Gastrocnemius medialis (tissue), 4 donors: ENCODE results near the gene TBKBP1. TPM values are rescaled to one million over a fixed set of nuclear protein-coding genes. Genes with fewer than 3 reads are reported as not detected.

Experiments used
- ATAC-seq, 2 donors: fragments of 150-250 bp; one replicate each; pipeline ENCODE4 v1.9.1; 2016
- DNase-seq, 2 donors: peaks; one replicate each; pipeline ENCODE4 v3.0.0-alpha.2; 2019
- H3K27ac ChIP-seq, 4 donors: fragments of 200-600 bp; sonication (generic); 1 replicate in 1 of 4; 2 replicates in 3 of 4; pipeline ENCODE4 v1.5.1; 2016 to 2018; ENCODE audit warnings: mild to moderate bottlenecking in 2 of 4, moderate library complexity in 1 of 4
- H3K27me3 ChIP-seq, 3 donors: fragments of 200-600 bp; sonication (generic) in 2 of 3; 1 replicate in 1 of 3; 2 replicates in 2 of 3; pipeline versions ENCODE4 v1.5.1 to v1.6.0; 2016 to 2019; ENCODE audit warnings: mild to moderate bottlenecking in 1 of 3, moderate library complexity in 1 of 3
- H3K36me3 ChIP-seq, 2 donors: fragments of 200-600 bp; sonication (generic) in 1 of 2; one replicate each; pipeline ENCODE4 v1.5.1; 2017 to 2018
- H3K4me1 ChIP-seq, 2 donors: fragments of 200-600 bp; sonication (generic) in 1 of 2; one replicate each; pipeline ENCODE4 v1.5.1; 2016 to 2017; ENCODE audit warnings: mild to moderate bottlenecking in 2 of 2
- H3K4me3 ChIP-seq, 4 donors: fragments of 200-600 bp; sonication (generic) in 3 of 4; 1 replicate in 1 of 4; 2 replicates in 3 of 4; pipeline ENCODE4 v1.5.1; 2016 to 2019; ENCODE audit warnings: mild to moderate bottlenecking in 2 of 4
- H3K9me3 ChIP-seq, 3 donors: fragments of 200-600 bp; sonication (generic) in 2 of 3; 1 replicate in 1 of 3; 2 replicates in 2 of 3; pipeline ENCODE4 v1.5.1; 2016 to 2019
- POLR2A ChIP-seq, 2 donors: fragments of 450-650 bp; IDR thresholded peaks; one replicate each; pipeline ENCODE4 v1.6.1; 2017; ENCODE audit warnings: antibody characterized with exemption in 2 of 2, mild to moderate bottlenecking in 2 of 2, moderate library complexity in 2 of 2
- in situ Hi-C, 4 donors: fragments of 200-750 bp; cut with MboI; loops; one replicate each; pipeline versions ENCODE4 v1.15.0 to v1.8.0; 2017; ENCODE audit warnings: low sequenced_read_pairs in 4 of 4
- intact Hi-C: fragments of 100-400 bp; cut with DNase I; formaldehyde crosslinking; loops from one replicate; pipeline ENCODE4 v1.15.1; 2023; ENCODE audit warnings: low total_unique reads
- total RNA-seq, 4 donors: library from RNA; depleted of rRNA; stranded (reverse); fragments of >200 nt; gene quantifications; one replicate each; pipeline versions ENCODE4 v1.1.0 to v1.2.3, GENCODE V29; 2016
- TF ChIP-seq, protein P1 (sequence below), 5 experiments: fragments of 450-650 bp in 3 of 5; fragments of 200-600 bp in 2 of 5; sonication (generic) in 2 of 5; IDR thresholded peaks in 4 of 5; conservative IDR thresholded peaks in 1 of 5; 1 replicate in 4 of 5; 2 replicates in 1 of 5; pipeline ENCODE4 v1.5.1; 2016 to 2019; ENCODE audit warnings: antibody characterized with exemption in 5 of 5, mild to moderate bottlenecking in 3 of 5, moderate library complexity in 3 of 5

TBKBP1 gene
- total RNA-seq, 4 donors from 2014 or later = 15.9 to 28.0 (median 23.0) TPM

DNA sequence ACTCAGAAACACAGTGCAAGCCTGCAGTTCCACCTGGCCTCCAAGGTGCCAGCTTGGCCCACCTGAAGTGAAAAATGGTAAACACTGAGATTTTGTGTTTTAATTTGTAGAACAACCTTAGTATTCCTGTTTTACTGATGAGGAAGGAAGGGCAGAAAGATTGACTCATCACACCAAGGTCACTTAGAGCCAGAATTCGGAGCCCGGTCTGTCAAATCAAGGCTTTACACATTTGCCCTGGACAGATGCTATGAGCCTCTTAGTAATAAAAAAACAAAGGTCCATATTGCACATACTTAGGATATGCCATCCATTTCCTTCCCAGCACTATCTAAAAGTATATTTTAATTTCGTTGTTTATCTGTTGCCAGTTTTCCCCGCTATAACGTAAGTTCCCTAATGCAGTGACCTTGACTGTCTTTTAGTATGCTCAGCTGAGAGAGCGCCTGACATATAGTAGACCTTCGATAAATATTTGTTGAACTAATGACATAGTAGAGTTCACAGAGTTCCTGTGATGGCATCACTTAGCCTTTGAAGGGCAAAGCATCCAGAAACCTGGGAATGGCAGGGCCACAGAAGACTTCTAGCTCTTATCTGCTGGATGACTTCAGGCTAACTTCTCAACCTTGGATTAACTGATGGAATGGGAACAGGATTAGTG is 7.2 kb upstream of the TBKBP1 start:
- in situ Hi-C loops (no loop called here), intact Hi-C loops (no loop called here)
- no peaks in the 10 kb centered on the region for H3K9me3 ChIP-seq
- no peaks in the 10 kb centered on the region for H3K27me3 ChIP-seq
- H3K27ac ChIP-seq = peak overlapping the region in 3 of 4 donors; percentile 27 to 52 (median 40)
- TF ChIP-seq, protein P1, sequence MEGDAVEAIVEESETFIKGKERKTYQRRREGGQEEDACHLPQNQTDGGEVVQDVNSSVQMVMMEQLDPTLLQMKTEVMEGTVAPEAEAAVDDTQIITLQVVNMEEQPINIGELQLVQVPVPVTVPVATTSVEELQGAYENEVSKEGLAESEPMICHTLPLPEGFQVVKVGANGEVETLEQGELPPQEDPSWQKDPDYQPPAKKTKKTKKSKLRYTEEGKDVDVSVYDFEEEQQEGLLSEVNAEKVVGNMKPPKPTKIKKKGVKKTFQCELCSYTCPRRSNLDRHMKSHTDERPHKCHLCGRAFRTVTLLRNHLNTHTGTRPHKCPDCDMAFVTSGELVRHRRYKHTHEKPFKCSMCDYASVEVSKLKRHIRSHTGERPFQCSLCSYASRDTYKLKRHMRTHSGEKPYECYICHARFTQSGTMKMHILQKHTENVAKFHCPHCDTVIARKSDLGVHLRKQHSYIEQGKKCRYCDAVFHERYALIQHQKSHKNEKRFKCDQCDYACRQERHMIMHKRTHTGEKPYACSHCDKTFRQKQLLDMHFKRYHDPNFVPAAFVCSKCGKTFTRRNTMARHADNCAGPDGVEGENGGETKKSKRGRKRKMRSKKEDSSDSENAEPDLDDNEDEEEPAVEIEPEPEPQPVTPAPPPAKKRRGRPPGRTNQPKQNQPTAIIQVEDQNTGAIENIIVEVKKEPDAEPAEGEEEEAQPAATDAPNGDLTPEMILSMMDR (IDR thresholded peaks at IDR 0.05 in 4 of 5, conservative IDR thresholded peaks at IDR 0.05 in 1 of 5) = no peak
- no peak for TF ChIP-seq POLR2A (IDR thresholded peaks at IDR 0.05)
- peaks cover 0 to 27% of the 10 kb centered on the region in 2 donors for H3K36me3 ChIP-seq
- DNase-seq (no peak), ATAC-seq (no peak)
- H3K4me1 ChIP-seq = peaks cover 23 to 30% of the 10 kb centered on the region in 2 donors
- no peak overlapping the region for H3K4me3 ChIP-seq

DNA sequence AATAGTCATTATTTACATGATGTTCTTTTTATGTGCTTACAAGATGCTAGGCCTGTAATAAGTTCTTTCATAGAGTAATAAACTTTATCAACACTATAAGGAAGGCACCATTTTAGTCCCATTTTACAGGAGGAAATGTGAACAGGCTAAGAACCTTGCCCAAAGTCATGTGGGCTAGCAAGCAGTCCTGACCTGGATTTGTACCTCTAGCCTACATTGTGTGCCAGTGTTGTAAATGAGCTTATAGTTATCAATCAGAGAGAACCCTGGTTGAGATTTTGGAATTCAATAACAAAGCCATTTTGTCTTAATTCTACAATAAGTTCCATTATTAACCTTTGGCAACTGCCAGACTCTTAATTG is 6.7 kb upstream of the TBKBP1 start:
- no peak for DNase-seq
- intact Hi-C loops = no loop called here
- Histone ChIP-seq H3K4me3 (no peak overlapping the region), H3K4me1 (peaks cover 23 to 30% of the 10 kb centered on the region in 2 donors), H3K36me3 (peaks cover 0 to 22% of the 10 kb centered on the region in 2 donors), H3K27ac (peak overlapping the region in 3 of 4 donors; percentile 22 to 40 (median 31)), H3K9me3 (no peaks in the 10 kb centered on the region), H3K27me3 (no peaks in the 10 kb centered on the region)
- in situ Hi-C loops = no loop called here
- no peak for ATAC-seq
- TF ChIP-seq, protein P1 (IDR thresholded peaks at IDR 0.05 in 4 of 5, conservative IDR thresholded peaks at IDR 0.05 in 1 of 5) = no peak
- TF ChIP-seq POLR2A (IDR thresholded peaks at IDR 0.05) = no peak

DNA sequence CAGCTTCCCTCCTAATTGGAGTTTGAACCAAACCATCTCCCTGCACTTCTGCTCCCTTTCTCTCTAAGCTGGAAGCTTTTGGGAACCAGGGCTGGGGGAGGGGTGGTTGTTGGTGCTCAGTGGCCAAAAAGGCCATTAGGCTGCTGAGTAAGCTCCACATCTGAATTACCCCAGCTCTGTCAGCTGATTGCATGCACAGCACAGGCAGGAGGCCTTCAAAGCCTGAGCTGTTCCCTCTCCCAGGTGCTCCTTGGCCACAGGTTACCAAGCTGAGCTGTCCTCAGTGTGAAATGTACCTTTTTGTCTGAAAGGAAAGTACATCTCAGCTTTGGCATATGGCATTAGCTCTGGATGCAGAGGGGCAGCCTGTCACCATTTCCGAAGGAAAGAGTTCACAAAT is 6.2 kb upstream of the TBKBP1 start:
- ATAC-seq = peak in 1 of 2 donors; percentile 82
- intact Hi-C loops (no loop called here), in situ Hi-C loops (no loop called here)
- no peaks in the 10 kb centered on the region for H3K27me3 ChIP-seq
- H3K4me1 ChIP-seq = peaks cover 27 to 30% of the 10 kb centered on the region in 2 donors
- peak in 1 of 2 donors; percentile 28 for DNase-seq
- H3K36me3 ChIP-seq = peaks cover 0 to 17% of the 10 kb centered on the region in 2 donors
- H3K4me3 ChIP-seq = no peak overlapping the region
- H3K27ac ChIP-seq = peak overlapping the region in 3 of 4 donors; percentile 22 to 40 (median 31)
- H3K9me3 ChIP-seq = no peaks in the 10 kb centered on the region
- TF ChIP-seq POLR2A (IDR thresholded peaks at IDR 0.05) = no peak

DNA sequence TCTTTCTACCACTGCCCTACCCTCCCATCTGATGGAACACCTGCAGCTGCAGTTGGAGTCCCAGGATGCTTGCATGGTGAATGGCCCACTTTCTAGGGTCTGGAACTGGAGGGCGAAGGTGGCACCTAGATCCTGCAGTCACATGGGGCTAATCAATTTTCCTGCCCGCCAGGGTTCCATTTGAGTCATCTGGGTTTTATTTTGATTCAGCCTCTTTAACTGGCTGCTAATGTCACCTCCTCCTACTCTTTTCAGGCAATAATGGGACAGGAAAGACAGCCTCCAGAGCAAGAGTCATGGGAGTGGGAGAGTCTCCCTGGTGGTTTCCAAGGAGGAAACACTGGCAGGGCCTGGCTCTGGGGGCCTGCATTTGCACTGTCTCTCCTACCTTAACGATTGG is 3.8 kb upstream of the TBKBP1 start:
- DNase-seq (no peak), ATAC-seq (no peak)
- H3K27ac ChIP-seq = no peak overlapping the region
- intact Hi-C loops (loop anchor here (5.0 to 10.0 kb wide), 2 partner anchors 115 to 207 kb away; partner anchors contain the start of gene SP2), in situ Hi-C loops (loop anchor here in 1 of 4 donors (10.0 kb wide), 1 partner anchor 115 kb away; no protein-coding TSS in a partner anchor)
- peaks cover 0 to under 1% of the 10 kb centered on the region in 2 donors for H3K36me3 ChIP-seq
- H3K4me3 ChIP-seq = no peak overlapping the region
- H3K27me3 ChIP-seq = no peaks in the 10 kb centered on the region
- TF ChIP-seq, protein P1 (IDR thresholded peaks at IDR 0.05 in 4 of 5, conservative IDR thresholded peaks at IDR 0.05 in 1 of 5) = no peak
- TF ChIP-seq POLR2A (IDR thresholded peaks at IDR 0.05) = no peak
- peaks cover 31 to 35% of the 10 kb centered on the region in 2 donors for H3K4me1 ChIP-seq
- H3K9me3 ChIP-seq = no peaks in the 10 kb centered on the region

DNA sequence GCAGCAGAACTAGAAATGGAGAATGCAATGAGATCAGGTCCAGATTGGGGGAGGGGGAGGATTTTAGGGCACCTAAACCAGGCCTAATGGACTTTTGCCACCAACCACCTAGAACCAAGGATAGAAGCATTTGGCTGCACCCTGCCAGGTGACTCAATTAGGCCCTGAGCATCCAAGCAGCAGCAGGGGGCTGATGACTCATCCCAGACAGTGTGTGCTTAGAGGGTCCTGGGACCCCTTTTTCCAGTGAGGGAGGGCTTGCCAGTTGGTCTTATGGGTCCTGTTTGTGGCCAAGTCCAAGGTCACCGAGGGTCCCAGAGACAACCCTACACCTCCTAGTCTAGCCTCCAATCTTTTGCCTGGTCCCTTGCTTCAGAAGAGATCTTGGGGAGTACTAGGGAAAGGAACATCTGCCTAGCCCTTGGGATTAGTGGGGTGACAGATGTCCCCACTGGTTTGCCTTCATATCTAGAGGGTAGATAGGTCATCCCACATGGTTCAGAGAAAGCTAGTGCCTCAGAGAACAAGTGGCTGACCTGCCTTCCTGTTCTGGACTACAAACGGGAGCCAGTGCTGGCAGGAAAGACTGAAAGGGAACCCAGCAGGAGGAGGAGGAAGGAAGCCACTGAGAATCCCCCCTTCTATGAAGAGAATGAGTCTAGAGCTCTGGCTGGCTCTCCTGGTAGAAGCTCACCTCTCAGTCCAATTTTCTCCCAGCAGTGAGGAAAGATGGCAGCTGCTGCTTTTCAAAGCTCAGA is 1.6 kb upstream of the TBKBP1 start:
- TF ChIP-seq POLR2A (IDR thresholded peaks at IDR 0.05) = no peak
- TF ChIP-seq, protein P1 (IDR thresholded peaks at IDR 0.05 in 4 of 5, conservative IDR thresholded peaks at IDR 0.05 in 1 of 5) = no peak
- Histone ChIP-seq H3K36me3 (no peaks in the 10 kb centered on the region), H3K9me3 (no peaks in the 10 kb centered on the region), H3K27me3 (no peaks in the 10 kb centered on the region), H3K27ac (no peak overlapping the region), H3K4me1 (peaks cover 15 to 17% of the 10 kb centered on the region in 2 donors), H3K4me3 (no peak overlapping the region)
- in situ Hi-C loops = loop anchor here in 1 of 4 donors (10.0 kb wide), 1 partner anchor 112 kb away; no protein-coding TSS in a partner anchor
- ATAC-seq (no peak), DNase-seq (peak in 1 of 2 donors; percentile 10)
- intact Hi-C loops = loop anchor here (5.0 to 10.0 kb wide), 2 partner anchors 112 to 205 kb away; partner anchors contain the start of gene SP2
